Measurements from ENCODE around the gene MMP19.
"Not testable (repeated sequence)": the region's sequence is repeated elsewhere in the genome, so short reads cannot be mapped to it uniquely, and the experiment has no call there.

Gene MMP19

GRCh38 chr12:55842681-55843429, at the start of gene MMP19:
TSS of gene MMP19 (minus strand) at chr12:55842936. CDS start at chr12:55842830, 106 bp downstream.
- DNase-seq: no peak

- no peak for DNase-seq
Measured at GRCh38 chr12:55891310-55891709, 48.6 kb upstream of the MMP19 start.

DNA sequence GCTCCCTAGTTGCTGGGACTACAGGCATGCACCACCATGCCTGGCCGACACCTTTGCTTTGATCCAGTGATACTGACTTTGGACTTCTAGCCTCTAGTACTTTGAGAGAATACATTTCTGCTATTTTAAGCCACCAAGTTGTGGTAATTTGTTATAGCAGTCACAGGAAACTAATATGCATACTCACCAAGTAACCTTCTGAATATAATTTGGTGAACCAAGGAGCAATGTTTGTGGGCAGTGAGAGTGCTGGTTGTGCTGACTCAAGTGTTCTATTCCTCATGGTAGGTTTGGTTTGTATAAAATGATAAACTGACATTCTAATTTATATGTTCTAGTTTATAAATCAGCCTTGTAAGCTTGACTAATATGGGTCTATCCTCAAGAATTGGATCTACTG, 42.4 kb upstream of the MMP19 start:
- no peak for DNase-seq

DNA sequence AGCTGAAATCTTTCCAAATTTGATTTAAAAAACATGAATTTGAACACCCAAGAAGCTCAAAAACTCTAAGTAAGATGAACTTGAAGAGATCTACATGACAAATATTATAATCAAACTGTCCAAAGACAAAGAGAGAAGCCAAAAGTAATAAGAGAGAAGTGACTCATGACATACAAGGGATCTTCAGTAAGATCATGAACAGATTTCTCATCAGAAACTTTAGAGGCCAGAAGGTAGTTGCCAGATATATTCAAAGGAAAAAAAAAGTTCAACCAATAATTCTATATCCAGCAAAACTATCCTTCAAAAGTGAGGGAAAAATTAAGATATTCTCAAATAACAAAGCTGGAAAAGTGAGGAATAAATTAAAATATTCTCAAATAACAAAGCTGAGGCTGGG, 35.1 kb upstream of the MMP19 start:
- DNase-seq: no peak

- DNase-seq: no peak
Measured at GRCh38 chr12:55875704-55876467, 33.1 kb upstream of the MMP19 start.

DNA sequence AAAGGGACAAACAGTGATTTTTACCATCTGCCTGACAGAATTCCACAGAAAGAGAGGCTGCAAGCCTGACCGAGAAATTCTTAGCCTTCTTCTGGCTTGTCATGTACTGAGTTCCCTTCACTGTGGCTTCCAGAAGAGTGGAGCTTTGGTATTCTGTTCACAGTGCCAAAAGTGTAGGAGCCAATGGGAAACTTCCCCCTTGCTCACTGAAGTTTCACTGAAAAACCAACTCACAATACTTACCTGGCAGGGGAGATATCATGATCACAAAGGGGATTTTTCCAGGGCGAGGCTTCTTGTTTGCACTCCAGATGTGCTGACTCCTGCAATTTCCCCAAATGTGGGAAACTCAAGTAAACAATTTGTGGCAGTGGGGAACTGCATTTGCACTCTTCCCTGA, 31.7 kb upstream of the MMP19 start:
- DNase-seq: no peak

- DNase-seq: not testable (repeated sequence)
Measured at GRCh38 chr12:55866454-55867004, 23.8 kb upstream of the MMP19 start.

DNA sequence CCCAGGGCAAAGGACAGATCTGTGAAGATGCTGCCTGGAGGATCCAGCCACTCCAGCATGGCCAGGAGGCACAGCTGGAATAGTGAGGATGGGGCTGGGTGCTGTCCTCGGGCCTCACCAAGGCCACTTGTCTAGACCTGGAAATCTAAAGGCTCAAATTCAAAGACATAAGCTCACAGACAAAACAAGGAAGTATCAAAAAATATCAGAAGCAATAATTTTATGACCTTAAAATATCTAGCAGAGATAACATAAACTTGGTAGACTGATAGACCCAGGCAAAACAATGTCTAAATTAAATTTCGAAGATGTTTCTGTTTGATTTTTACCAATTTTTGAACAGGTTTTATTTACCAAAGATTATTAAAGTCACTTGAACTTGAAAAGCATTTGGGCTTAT, 22.6 kb upstream of the MMP19 start:
- DNase-seq: no peak

- not testable (repeated sequence) for DNase-seq
Measured at GRCh38 chr12:55862931-55863330, 20.2 kb upstream of the MMP19 start.

GRCh38 chr12:55862286-55862685, 19.6 kb upstream of the MMP19 start:
- no peak for DNase-seq

DNA sequence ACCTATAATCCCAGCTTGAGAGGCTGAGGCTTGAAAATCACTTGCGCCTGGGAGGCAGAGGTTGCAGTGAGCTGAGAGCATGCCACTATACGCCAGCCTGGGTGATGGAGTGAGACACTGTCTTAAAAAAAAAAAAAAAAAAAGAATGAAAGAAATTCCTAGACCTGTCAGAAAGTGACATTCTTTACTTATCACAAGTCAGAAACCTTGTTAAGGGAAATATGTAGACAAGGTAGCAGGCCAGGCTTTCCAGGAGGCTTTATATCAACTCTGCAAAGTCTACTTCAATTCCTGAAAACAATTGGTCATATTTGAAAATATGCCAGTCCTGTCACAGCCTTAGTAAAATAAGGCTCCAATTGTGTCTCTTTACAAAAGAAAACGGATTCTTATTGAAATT, 19.1 kb upstream of the MMP19 start:
- DNase-seq: no peak

DNA sequence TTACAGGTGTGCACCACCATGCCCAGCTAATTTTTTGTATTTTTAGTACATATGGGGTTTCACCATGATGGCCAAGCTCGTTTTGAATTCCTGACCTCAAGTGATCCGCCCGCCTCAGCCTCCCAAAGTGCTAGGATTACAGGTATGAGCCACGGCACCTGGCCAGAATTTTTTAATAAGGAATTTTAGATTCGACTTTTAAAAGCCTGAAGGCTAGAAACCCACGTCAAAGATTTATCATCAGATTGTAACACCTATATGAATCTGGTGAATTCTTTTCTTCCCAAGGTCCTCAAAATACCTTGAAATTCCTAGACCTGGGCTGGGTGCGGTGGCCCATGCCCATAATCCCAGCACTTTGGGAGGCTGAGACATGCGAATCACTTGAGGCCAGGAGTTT, 18.7 kb upstream of the MMP19 start:
- DNase-seq: no peak

- DNase-seq: no peak
Measured at GRCh38 chr12:55852740-55853139, 10.0 kb upstream of the MMP19 start.

GRCh38 chr12:55850893-55851292, 8.2 kb upstream of the MMP19 start:
- no peak for DNase-seq

- DNase-seq: no peak
Measured at GRCh38 chr12:55850401-55850800, 7.7 kb upstream of the MMP19 start.

GRCh38 chr12:55849616-55850343, 7.0 kb upstream of the MMP19 start:
- no peak for DNase-seq

DNA sequence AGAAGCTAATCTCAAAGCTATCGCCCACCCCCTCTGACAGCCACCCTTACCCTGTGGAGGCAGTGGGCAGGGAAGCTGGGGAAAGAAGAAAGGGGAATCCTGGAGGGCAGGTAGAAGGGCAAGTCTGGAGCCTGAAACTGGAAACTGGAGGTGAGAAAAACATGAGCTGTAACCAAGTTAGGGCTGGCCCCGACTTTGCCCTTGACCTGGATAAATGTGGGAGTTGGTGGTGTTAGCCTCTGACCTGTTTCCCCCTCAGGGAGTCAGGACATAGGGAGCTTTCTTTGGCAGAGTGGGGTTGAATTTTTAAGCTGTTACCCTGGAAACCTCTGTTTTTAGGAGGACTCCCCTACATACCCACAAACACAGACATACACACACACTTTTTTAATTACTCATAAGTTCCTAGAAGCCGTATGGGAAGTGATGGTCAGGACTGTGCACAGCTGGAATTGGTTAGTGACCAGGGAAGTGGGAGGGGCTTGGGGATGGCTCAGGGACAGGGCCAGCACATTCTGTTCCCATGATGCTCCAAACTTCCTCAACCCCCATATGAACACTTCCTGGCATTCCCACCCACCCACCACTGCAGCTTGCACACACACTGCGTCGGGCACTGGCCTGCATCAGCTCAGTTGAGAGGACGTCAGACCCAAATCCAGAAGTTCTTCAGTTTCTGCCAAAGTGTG, 5.0 kb upstream of the MMP19 start:
- DNase-seq: peak; percentile 14

DNA sequence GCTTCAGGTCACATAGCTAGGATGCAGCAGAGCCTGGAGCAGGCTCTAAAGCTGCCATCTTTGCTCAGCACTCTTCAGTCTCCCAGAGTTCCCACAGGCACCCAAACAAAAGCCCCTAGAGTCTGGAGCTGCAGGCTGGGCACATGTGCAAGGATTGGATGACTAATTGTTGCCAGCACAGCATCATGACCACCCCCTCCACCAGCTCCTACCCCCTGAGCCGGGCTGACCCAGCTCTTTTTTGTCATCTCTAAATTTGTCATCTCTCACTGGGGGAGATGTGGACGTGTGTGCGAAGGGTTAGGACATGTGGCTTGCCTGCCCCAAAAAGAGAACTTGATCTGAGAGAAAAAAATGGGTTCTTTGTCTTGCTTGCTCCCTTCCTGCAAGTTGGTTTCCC, 4.3 kb upstream of the MMP19 start:
- DNase-seq: peak; percentile 51

DNA sequence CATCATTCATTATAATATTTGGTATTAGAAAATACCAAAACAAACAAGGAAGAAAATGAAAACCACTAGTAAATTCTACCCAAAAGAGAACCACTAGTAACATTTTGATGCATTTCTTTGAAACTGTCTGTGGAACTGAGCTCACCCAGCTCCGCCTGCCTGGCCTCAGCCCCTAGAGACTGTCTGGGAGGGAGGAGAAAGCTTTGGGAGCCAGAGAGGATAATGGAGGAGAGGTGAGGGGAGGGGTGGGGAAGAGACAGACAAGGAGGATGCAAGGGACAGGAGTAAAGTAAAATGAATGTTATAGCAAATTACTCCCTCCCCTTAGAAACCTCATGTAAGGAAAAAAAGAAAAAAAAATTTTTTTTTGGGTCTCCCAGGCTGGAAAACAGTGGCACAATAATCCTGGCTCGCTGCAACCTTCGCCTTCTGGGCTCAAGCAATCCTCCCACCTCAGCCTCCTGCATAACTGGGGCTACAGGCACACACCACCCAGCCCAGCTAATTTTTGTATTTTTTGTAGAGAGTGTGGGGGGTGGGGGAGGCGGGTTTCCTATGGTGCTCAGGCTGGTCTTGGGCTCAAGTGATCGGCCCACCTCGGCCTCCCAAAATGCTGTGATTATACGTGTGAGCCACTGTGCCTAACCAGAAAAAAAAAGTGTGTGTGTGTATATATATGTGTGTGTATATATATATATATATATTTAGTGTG, 3.2 kb upstream of the MMP19 start:
- no peak for DNase-seq

- DNase-seq: no peak
Measured at GRCh38 chr12:55845361-55845760, 2.6 kb upstream of the MMP19 start.

DNA sequence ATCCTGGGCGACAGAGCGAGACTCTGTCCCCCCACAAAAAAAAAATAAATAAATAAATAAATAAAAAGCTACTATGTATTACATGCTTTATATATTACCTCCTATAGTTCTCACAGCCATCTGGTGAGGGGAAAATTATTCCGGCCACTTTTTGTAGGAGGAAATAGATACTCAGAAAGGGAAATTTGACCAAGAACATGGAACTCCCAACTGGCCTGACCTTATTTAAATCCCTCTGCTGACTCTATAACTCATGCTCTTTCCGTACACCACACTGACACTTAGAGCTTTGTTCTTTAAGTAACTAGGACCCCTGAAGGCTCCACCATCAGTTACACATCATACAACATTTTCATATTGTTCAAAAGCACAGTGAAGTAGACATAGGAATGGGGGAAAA, 2.2 kb upstream of the MMP19 start:
- DNase-seq: no peak

- no peak for DNase-seq
Measured at GRCh38 chr12:55843431-55843830, 695 bp upstream of the MMP19 start.

Data from stimulated activated CD4-positive, alpha-beta T cell treated with anti-CD3 and anti-CD28 coated beads, Interleukin-1b, Interleukin-23, amount 100 ng/mL, for 48 hours (primary cell).